GM12864 (cell line): ENCODE results near the gene PARL.

Experiments
- DNase-seq: peaks from one replicate; pipeline ENCODE4 v3.0.0-alpha.2; 2011; ENCODE audit warnings: low read depth
- H3K4me3 ChIP-seq: 2 replicates; pipeline ENCODE4 v1.5.1; 2011; ENCODE audit warnings: mild to moderate bottlenecking, low read depth, low read length, control low read depth
- CTCF ChIP-seq: IDR thresholded peaks from 2 replicates; pipeline ENCODE4 v1.5.1; 2011; ENCODE audit warnings: low read depth, mild to moderate bottlenecking, moderate library complexity, low read length, control low read depth, inconsistent platforms; ENCODE audit errors: missing control alignments

The PARL gene

DNA sequence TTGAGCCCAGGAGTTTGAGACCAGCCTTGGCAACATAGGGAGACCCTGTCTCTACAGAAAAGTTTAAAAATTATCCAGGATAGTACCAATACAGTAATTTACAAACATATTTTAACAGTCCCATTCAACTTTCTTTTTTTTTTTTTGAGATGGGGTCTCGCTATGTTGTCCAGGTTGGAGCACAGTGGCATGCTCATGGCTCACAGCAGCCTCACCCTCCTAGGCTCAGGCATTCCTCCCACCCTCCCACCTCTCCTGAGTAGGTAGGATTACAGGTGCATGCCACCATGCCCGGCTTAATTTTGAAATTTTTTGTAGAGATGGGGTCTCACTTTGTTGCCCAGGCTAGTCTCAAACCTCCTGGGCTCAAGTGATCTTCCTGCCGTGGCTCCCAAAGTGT lies 46.8 kb downstream of the PARL start:
- DNase-seq: no peak
- no peak for TF ChIP-seq CTCF
- H3K4me3 ChIP-seq: no peak overlapping the region

DNA sequence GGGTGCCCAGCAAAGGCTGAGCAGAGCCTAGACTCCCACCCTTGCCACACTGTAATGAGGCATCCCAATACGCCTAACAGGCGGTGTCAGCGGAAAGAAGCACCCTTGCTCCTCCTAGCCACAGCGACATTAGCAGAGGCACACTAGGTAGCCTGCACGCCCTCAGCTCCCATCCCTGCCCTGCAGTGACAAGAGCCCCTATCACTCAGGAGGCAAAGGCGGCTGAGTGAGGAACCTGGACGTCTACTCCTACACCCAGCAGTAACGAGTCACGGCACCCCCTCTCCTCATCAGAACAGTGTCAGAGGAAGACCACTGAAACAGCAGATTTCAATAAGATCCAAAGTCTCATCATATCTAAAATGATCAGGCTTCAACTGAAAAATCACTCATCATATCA lies 47.3 kb downstream of the PARL start:
- no peak for TF ChIP-seq CTCF
- H3K4me3 ChIP-seq: no peak overlapping the region
- no peak for DNase-seq

GRCh38 chr3:183833516-183833915 lies 51.2 kb downstream of the PARL start:
- H3K4me3 ChIP-seq: no peak overlapping the region
- DNase-seq: no peak
- TF ChIP-seq CTCF: no peak

GRCh38 chr3:183830187-183830586 lies 54.5 kb downstream of the PARL start:
- no peak for DNase-seq
- no peak for TF ChIP-seq CTCF

GRCh38 chr3:183829466-183829865 lies 55.2 kb downstream of the PARL start:
- DNase-seq: no peak
- TF ChIP-seq CTCF: no peak
- H3K4me3 ChIP-seq: no peak overlapping the region

More at GRCh38 chr3:183830187-183830586, 54.5 kb downstream of the PARL start:
- H3K4me3 ChIP-seq: no peak overlapping the region

DNA sequence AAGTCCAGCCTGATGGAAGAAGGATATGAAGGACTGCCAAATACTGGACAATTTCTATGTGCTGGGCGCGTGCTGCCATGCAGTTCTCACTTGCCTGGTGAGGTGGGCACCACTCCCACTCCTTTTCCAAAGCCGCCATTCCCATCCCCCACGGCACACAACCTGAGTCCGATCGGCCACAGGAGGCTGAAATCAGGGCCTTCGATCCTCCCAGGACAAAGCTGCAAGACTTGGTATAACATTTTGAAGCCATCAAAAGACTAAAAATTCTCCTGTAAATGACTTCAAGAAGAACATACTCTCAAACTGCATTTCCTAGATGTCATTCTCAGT lies 56.2 kb downstream of the PARL start:
- TF ChIP-seq CTCF: no peak
- DNase-seq: no peak
- H3K4me3 ChIP-seq: no peak overlapping the region

DNA sequence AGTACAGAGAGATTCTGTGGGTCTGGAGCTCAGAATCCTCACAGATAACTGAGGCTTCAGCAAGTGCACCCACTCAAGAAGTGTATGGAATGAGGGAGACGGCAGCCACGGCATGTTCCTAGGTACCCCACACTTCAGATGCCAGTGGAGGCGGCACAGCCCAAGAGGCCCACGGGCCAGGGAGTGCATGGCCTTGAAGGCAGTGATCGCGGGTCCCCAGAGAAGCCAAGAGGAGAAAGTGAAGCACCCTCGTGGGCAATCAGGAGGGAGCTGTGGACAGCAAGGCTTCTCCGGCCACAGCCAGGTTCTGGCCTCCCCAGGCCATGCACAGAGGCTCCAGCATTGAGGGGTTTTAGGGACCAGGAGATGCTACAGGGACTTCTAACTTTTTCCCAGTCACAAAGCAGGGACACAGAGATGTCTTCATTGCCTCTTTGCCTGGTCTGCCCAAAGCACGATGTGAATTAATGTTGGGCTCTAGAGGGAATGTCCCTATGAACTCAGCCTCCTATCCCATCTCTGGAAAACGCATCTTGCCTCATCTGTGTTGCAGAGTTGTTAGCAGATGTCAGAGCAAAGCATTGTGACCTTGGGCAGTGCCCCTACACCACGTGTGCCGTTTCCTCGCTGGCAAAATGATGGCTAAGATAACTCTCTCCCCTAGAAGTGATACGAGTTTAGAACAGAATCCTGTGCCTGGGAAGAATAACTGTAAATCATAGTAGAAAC lies 56.7 kb downstream of the PARL start:
- TF ChIP-seq CTCF: no peak
- DNase-seq: no peak
- no peak overlapping the region for H3K4me3 ChIP-seq
